ENCODE measurements around the gene GP9.

DNA sequence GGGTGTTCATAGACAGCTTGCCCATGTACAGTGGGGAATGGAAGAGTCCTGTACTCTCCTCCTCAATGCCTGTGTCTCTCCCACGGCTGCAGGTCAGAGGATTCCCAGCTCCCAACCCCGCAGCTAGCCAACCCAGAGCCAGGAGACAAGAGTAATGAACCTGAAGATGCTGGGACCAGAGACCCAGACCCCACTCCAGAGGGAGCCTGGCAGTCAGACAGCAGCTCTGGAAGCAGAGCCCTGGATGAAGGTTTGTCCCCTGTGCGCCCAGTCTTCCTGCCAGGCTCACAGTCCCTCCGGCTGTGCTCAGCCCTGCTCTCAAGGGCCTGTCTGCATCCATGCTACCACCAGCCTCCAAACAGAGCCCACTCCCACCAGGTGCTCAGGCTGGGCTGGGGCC is 30.0 kb upstream of the GP9 start:
- TF ChIP-seq, protein P1, sequence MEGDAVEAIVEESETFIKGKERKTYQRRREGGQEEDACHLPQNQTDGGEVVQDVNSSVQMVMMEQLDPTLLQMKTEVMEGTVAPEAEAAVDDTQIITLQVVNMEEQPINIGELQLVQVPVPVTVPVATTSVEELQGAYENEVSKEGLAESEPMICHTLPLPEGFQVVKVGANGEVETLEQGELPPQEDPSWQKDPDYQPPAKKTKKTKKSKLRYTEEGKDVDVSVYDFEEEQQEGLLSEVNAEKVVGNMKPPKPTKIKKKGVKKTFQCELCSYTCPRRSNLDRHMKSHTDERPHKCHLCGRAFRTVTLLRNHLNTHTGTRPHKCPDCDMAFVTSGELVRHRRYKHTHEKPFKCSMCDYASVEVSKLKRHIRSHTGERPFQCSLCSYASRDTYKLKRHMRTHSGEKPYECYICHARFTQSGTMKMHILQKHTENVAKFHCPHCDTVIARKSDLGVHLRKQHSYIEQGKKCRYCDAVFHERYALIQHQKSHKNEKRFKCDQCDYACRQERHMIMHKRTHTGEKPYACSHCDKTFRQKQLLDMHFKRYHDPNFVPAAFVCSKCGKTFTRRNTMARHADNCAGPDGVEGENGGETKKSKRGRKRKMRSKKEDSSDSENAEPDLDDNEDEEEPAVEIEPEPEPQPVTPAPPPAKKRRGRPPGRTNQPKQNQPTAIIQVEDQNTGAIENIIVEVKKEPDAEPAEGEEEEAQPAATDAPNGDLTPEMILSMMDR (conservative IDR thresholded peaks at IDR 0.05): no peak
- TF ChIP-seq EZH2 (IDR thresholded peaks at IDR 0.05; ENCODE audit: low read depth): no peak
